Stimulated activated CD8-positive, alpha-beta memory T cell treated with anti-CD3 and anti-CD28 coated beads, Interleukin-12 subunit alpha, Interleukin-12 subunit beta, amount 100 ng/mL, for 1 hour (primary cell): ENCODE results near the gene FRMPD4.

ENCODE experiments used
- DNase-seq: peaks from one replicate; pipeline ENCODE4 v3.0.0-alpha.2; 2020; ENCODE audit warnings: low read depth

FRMPD4 gene

GRCh38 chrX:12767856-12768255, 629.6 kb downstream of the FRMPD4 start:
- DNase-seq, result no peak

GRCh38 chrX:12768491-12768890, 630.2 kb downstream of the FRMPD4 start:
- no peak for DNase-seq

GRCh38 chrX:12770440-12770839, 632.2 kb downstream of the FRMPD4 start:
- no peak for DNase-seq

GRCh38 chrX:12771445-12772069, 633.3 kb downstream of the FRMPD4 start:
- peak; percentile 31 for DNase-seq
